Mammary epithelial cell (primary cell): ENCODE data around the gene PRR3.

Source experiments
- EZH2 ChIP-seq: IDR thresholded peaks from 2 replicates; pipeline ENCODE4 v1.6.1; 2012; ENCODE audit warnings: low read length, inconsistent platforms, borderline replicate concordance
- TF ChIP-seq, protein P1 (sequence below), 2 donors: IDR thresholded peaks in 1 of 2; conservative IDR thresholded peaks in 1 of 2; 2 replicates each; pipeline ENCODE4 v1.5.1; 2011 to 2012; ENCODE audit warnings: inconsistent platforms in 2 of 2, low read length in 2 of 2, mild to moderate bottlenecking in 2 of 2, control low read depth in 1 of 2, low read depth in 1 of 2; ENCODE audit not compliant: insufficient read depth in 1 of 2; ENCODE audit errors: extremely low read depth in 1 of 2

DNA sequence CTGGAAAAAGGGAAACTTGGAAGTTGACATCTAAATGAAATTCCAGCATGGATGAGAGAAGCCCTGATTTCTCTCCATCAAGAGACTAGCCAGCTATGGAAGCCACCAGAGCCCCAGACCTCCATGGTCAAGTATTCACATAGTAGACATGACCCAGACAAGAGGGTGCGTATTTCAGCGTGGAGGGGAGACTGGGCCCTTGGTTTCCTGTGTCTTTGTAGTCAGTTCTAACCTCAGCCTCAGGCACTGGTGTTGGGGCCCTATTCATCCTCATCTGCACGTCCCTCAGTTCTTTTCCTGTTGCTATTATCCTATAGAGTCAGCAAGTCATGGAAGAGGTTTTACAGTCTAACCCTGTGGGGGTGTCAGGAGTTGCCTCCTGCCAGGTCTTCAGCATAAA lies 13.3 kb upstream of the PRR3 start:
- TF ChIP-seq, protein P1, sequence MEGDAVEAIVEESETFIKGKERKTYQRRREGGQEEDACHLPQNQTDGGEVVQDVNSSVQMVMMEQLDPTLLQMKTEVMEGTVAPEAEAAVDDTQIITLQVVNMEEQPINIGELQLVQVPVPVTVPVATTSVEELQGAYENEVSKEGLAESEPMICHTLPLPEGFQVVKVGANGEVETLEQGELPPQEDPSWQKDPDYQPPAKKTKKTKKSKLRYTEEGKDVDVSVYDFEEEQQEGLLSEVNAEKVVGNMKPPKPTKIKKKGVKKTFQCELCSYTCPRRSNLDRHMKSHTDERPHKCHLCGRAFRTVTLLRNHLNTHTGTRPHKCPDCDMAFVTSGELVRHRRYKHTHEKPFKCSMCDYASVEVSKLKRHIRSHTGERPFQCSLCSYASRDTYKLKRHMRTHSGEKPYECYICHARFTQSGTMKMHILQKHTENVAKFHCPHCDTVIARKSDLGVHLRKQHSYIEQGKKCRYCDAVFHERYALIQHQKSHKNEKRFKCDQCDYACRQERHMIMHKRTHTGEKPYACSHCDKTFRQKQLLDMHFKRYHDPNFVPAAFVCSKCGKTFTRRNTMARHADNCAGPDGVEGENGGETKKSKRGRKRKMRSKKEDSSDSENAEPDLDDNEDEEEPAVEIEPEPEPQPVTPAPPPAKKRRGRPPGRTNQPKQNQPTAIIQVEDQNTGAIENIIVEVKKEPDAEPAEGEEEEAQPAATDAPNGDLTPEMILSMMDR (conservative IDR thresholded peaks at IDR 0.05 in 1 of 2, IDR thresholded peaks at IDR 0.05 in 1 of 2; ENCODE audit: extremely low read depth in 1 of 2, insufficient read depth in 1 of 2, low read depth in 1 of 2, low read length in 2 of 2), result no peak
- no peak for TF ChIP-seq EZH2
